Right kidney (tissue), 1 donor: ENCODE measurements around the gene FSD1L.
"Not testable (repeated sequence)": the region's sequence is repeated elsewhere in the genome, so short reads cannot be mapped to it uniquely, and the experiment has no call there.

Experiments used
- DNase-seq: peaks from one replicate; pipeline ENCODE4 v3.0.0-alpha.2; 2016

Gene FSD1L

GRCh38 chr9:105557804-105558610, 110.2 kb downstream of the FSD1L start, which contains the start of gene FKTN:
FKTN (plus strand) TSS chr9:105558131; CDS start chr9:105575033, 16,902 bp downstream.
- DNase-seq: peak; percentile 92

- DNase-seq: no peak
Measured at GRCh38 chr9:105572455-105572854, 124.6 kb downstream of the FSD1L start.

DNA sequence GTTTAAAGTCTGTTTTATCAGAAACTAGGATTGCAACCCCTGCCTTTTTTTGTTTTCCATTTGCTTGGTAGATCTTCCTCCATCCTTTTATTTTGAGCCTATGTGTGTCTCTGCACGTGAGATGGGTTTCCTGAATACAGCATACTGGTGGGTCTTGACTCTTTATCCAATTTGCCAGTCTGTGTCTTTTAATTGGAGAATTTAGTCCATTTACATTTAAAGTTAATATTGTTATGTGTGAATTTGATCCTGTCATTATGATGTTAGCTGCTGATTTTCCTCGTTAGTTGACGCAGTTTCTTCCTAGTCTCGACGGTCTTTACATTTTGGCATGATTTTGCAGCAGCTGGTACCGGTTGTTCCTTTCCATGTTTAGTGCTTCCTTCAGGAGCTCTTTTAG, 132.1 kb downstream of the FSD1L start:
- not testable (repeated sequence) for DNase-seq

- DNase-seq: not testable (repeated sequence)
Measured at GRCh38 chr9:105581550-105581949, 133.7 kb downstream of the FSD1L start.

GRCh38 chr9:105593145-105593544, 145.3 kb downstream of the FSD1L start:
- DNase-seq: no peak
